ENCODE results near the gene LMBR1L. TPM values are rescaled to one million over a fixed set of nuclear protein-coding genes. Genes with fewer than 3 reads are reported as not detected.

Gene LMBR1L
- total and polyA plus RNA-seq, 2 of the 13 experiments (the other 11 are each of a cell fraction or from before 2014, with no cell fraction given) = 12.2 to 65.9 TPM

DNA sequence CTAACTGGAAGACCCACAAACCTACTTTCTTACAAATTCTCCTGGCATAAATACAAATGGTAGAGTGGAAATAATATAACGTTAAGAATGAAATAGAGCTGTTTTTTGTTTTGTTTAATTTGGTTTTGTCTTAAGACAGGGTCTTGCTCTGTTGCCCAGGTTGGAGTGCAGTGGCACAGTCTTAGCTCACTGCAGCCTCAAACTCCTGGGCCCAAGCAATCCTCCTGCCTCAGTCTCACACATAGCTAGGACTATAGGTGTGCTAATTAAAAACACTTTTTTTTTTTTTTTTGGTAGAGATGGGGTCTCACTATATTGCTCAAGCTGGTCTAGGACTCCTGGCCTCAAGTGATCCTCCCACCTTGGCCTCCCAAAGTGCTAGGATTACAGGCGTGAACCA, 11.9 kb downstream of the LMBR1L start:
- no peak for FAIRE-seq
- ChIA-PET CTCF (ENCODE audit: low intra/inter-chr PET ratio, low total read pairs) (interaction anchor here (1.3 to 1.5 kb wide), 2 partner anchors 11 to 35 kb away, joined by 6 to 9 read pairs; no protein-coding TSS in a partner anchor), POLR2A (interaction anchor here (1.2 to 2.8 kb wide), 2 partner anchors 12 to 29 kb away, joined by 3 to 9 read pairs; partner anchors contain the start of genes LMBR1L and RHEBL1)
- Histone ChIP-seq H3K4me1 (ENCODE audit: insufficient read depth, low read length) (peaks cover 11% of the 10 kb centered on the region; the same call in 1 of the 2 replicates), H3K79me2 (ENCODE audit: insufficient read depth, low read length) (no peaks in the 10 kb centered on the region), H3K27me3 (ENCODE audit: control insufficient read depth in 1 of 2, insufficient read depth in 2 of 2, low read length in 2 of 2) (peaks cover 3 to 13% of the 10 kb centered on the region in 2 experiments; a peak in 2 of 5 replicates), H3K4me2 (ENCODE audit: low read depth, low read length) (no peak overlapping the region), H2AFZ (ENCODE audit: low read length) (no peak overlapping the region), H3K9me3 (ENCODE audit: low read length) (no peaks in the 10 kb centered on the region), H3K4me3 (replicated peaks in 1 of 3; ENCODE audit: insufficient read depth in 1 of 3, low read depth in 2 of 3, low read length in 3 of 3) (no peak overlapping the region), H4K20me1 (ENCODE audit: insufficient read depth, low read length) (peaks cover 5% of the 10 kb centered on the region; the same call in 1 of the 2 replicates), H3K36me3 (replicated peaks in 1 of 2; ENCODE audit: control insufficient read depth in 1 of 2, insufficient read depth in 2 of 2, low read length in 2 of 2) (peaks cover 10 to 39% of the 10 kb centered on the region in 2 experiments; a peak in 4 of 5 replicates), H3K27ac (ENCODE audit: extremely low read length, insufficient read depth, low read length) (no peak overlapping the region), H3K9ac (ENCODE audit: insufficient read depth, low read depth, low read length) (no peak overlapping the region)
- no peak for DNase-seq (ENCODE audit: low spot score)
- WGBS (ENCODE audit: low lambda C conversion rate) = 100% methylated on average over 2 of the region's 2 CpGs
- in situ Hi-C loops (cut with HindIII; ENCODE audit: extremely low pct_ligation_motif_present, low pct_unique_long_range_greater_than_20kb) (no loop called here), intact Hi-C loops (cut with micrococcal nuclease; ENCODE audit: unreplicated experiment) (loop anchor here (1.0 kb wide), 1 partner anchor 34 kb away; no protein-coding TSS in a partner anchor)
- no peak for ATAC-seq
- no TSS peak for BruUV-seq (replicated peaks)
- TF ChIP-seq CBX5 (CRISPR knock-in tag; IDR thresholded peaks at IDR 0.05; ENCODE audit: borderline replicate concordance) (no peak), IKZF1 (IDR thresholded peaks at IDR 0.05) (no peak), ZNF790 (CRISPR knock-in tag; IDR thresholded peaks at IDR 0.05; ENCODE audit: borderline replicate concordance) (no peak)
- TF ChIP-seq, protein P1, sequence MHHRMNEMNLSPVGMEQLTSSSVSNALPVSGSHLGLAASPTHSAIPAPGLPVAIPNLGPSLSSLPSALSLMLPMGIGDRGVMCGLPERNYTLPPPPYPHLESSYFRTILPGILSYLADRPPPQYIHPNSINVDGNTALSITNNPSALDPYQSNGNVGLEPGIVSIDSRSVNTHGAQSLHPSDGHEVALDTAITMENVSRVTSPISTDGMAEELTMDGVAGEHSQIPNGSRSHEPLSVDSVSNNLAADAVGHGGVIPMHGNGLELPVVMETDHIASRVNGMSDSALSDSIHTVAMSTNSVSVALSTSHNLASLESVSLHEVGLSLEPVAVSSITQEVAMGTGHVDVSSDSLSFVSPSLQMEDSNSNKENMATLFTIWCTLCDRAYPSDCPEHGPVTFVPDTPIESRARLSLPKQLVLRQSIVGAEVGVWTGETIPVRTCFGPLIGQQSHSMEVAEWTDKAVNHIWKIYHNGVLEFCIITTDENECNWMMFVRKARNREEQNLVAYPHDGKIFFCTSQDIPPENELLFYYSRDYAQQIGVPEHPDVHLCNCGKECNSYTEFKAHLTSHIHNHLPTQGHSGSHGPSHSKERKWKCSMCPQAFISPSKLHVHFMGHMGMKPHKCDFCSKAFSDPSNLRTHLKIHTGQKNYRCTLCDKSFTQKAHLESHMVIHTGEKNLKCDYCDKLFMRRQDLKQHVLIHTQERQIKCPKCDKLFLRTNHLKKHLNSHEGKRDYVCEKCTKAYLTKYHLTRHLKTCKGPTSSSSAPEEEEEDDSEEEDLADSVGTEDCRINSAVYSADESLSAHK (CRISPR knock-in tag; IDR thresholded peaks at IDR 0.05; ENCODE audit: borderline replicate concordance) = no peak
- TF ChIP-seq, protein P2, sequence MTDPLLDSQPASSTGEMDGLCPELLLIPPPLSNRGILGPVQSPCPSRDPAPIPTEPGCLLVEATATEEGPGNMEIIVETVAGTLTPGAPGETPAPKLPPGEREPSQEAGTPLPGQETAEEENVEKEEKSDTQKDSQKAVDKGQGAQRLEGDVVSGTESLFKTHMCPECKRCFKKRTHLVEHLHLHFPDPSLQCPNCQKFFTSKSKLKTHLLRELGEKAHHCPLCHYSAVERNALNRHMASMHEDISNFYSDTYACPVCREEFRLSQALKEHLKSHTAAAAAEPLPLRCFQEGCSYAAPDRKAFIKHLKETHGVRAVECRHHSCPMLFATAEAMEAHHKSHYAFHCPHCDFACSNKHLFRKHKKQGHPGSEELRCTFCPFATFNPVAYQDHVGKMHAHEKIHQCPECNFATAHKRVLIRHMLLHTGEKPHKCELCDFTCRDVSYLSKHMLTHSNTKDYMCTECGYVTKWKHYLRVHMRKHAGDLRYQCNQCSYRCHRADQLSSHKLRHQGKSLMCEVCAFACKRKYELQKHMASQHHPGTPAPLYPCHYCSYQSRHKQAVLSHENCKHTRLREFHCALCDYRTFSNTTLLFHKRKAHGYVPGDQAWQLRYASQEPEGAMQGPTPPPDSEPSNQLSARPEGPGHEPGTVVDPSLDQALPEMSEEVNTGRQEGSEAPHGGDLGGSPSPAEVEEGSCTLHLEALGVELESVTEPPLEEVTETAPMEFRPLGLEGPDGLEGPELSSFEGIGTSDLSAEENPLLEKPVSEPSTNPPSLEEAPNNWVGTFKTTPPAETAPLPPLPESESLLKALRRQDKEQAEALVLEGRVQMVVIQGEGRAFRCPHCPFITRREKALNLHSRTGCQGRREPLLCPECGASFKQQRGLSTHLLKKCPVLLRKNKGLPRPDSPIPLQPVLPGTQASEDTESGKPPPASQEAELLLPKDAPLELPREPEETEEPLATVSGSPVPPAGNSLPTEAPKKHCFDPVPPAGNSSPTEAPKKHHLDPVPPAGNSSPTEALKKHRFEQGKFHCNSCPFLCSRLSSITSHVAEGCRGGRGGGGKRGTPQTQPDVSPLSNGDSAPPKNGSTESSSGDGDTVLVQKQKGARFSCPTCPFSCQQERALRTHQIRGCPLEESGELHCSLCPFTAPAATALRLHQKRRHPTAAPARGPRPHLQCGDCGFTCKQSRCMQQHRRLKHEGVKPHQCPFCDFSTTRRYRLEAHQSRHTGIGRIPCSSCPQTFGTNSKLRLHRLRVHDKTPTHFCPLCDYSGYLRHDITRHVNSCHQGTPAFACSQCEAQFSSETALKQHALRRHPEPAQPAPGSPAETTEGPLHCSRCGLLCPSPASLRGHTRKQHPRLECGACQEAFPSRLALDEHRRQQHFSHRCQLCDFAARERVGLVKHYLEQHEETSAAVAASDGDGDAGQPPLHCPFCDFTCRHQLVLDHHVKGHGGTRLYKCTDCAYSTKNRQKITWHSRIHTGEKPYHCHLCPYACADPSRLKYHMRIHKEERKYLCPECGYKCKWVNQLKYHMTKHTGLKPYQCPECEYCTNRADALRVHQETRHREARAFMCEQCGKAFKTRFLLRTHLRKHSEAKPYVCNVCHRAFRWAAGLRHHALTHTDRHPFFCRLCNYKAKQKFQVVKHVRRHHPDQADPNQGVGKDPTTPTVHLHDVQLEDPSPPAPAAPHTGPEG (CRISPR knock-in tag; IDR thresholded peaks at IDR 0.05) = no peak
- TF ChIP-seq, protein P3, sequence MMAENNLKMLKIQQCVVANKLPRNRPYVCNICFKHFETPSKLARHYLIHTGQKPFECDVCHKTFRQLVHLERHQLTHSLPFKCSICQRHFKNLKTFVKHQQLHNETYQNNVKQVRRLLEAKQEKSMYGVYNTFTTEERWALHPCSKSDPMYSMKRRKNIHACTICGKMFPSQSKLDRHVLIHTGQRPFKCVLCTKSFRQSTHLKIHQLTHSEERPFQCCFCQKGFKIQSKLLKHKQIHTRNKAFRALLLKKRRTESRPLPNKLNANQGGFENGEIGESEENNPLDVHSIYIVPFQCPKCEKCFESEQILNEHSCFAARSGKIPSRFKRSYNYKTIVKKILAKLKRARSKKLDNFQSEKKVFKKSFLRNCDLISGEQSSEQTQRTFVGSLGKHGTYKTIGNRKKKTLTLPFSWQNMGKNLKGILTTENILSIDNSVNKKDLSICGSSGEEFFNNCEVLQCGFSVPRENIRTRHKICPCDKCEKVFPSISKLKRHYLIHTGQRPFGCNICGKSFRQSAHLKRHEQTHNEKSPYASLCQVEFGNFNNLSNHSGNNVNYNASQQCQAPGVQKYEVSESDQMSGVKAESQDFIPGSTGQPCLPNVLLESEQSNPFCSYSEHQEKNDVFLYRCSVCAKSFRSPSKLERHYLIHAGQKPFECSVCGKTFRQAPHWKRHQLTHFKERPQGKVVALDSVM (CRISPR knock-in tag; IDR thresholded peaks at IDR 0.05) = no peak
- TF ChIP-seq, protein P4, sequence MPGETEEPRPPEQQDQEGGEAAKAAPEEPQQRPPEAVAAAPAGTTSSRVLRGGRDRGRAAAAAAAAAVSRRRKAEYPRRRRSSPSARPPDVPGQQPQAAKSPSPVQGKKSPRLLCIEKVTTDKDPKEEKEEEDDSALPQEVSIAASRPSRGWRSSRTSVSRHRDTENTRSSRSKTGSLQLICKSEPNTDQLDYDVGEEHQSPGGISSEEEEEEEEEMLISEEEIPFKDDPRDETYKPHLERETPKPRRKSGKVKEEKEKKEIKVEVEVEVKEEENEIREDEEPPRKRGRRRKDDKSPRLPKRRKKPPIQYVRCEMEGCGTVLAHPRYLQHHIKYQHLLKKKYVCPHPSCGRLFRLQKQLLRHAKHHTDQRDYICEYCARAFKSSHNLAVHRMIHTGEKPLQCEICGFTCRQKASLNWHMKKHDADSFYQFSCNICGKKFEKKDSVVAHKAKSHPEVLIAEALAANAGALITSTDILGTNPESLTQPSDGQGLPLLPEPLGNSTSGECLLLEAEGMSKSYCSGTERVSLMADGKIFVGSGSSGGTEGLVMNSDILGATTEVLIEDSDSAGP (CRISPR knock-in tag; IDR thresholded peaks at IDR 0.05; ENCODE audit: borderline replicate concordance) = no peak
